ENCODE results near the gene SARS2. TPM values are rescaled to one million over a fixed set of nuclear protein-coding genes. Genes with fewer than 3 reads are reported as not detected.

Gene SARS2
- total and polyA plus RNA-seq, 9 donors = 5.0 to 20.6 (median 18.0) TPM

GRCh38 chr19:38912600-38913514 is 17.7 kb downstream of the SARS2 start:
- Histone ChIP-seq H3K9me3 (no peaks in the 10 kb centered on the region), H3K27me3 (no peaks in the 10 kb centered on the region), H3K4me3 (no peak overlapping the region), H3K27ac (no peak overlapping the region), H3K36me3 (no peaks in the 10 kb centered on the region), H3K4me1 (ENCODE audit: insufficient read depth) (no peaks in the 10 kb centered on the region)
- TF ChIP-seq CTCF (IDR thresholded peaks at IDR 0.05) = no peak
- TF ChIP-seq POLR2A (IDR thresholded peaks at IDR 0.05) = no peak
- TF ChIP-seq EP300 (IDR thresholded peaks at IDR 0.05) = no peak
- intact Hi-C loops (cut with DNase I) = loop anchor here in 2 of 4 donors (10.0 kb wide), 3 partner anchors 368 to 508 kb away; partner anchors contain the start of gene FAM98C (in 1 of the 2)
- DNase-seq = no peak
- whole genome bisulfite sequencing, 3 donors = 64 to 66% (median 66%) methylated on average over 12 of the region's 12 CpGs

GRCh38 chr19:38911388-38912001 is 19.1 kb downstream of the SARS2 start:
- 39 to 62% (median 44%) methylated on average over 9 to 16 of the region's 16 CpGs for WGBS, 3 donors
- no peaks in the 10 kb centered on the region for H3K9me3 ChIP-seq
- TF ChIP-seq POLR2A (IDR thresholded peaks at IDR 0.05) (no peak), EP300 (IDR thresholded peaks at IDR 0.05) (no peak), CTCF (IDR thresholded peaks at IDR 0.05) (no peak)
- DNase-seq = no peak
- H3K27me3 ChIP-seq = no peaks in the 10 kb centered on the region
- H3K27ac ChIP-seq = no peak overlapping the region
- no peaks in the 10 kb centered on the region for H3K36me3 ChIP-seq
- H3K4me3 ChIP-seq = no peak overlapping the region
- intact Hi-C loops (cut with DNase I) = loop anchor here in 2 of 4 donors (10.0 kb wide), 3 partner anchors 367 to 507 kb away; partner anchors contain the start of gene FAM98C (in 1 of the 2)
- no peaks in the 10 kb centered on the region for H3K4me1 ChIP-seq (ENCODE audit: insufficient read depth)

- Histone ChIP-seq H3K9me3 (no peaks in the 10 kb centered on the region), H3K27me3 (no peaks in the 10 kb centered on the region), H3K36me3 (no peaks in the 10 kb centered on the region), H3K27ac (no peak overlapping the region), H3K4me3 (no peak overlapping the region), H3K4me1 (ENCODE audit: insufficient read depth) (no peaks in the 10 kb centered on the region)
- DNase-seq = no peak
- WGBS, 3 donors = 93 to 94% (median 94%) methylated on average over 12 of the region's 12 CpGs
- intact Hi-C loops (cut with DNase I) = loop anchor here in 2 of 4 donors (10.0 kb wide), 3 partner anchors 366 to 506 kb away; partner anchors contain the start of gene FAM98C (in 1 of the 2)
- no peak for TF ChIP-seq POLR2A (IDR thresholded peaks at IDR 0.05)
- no peak for TF ChIP-seq CTCF (IDR thresholded peaks at IDR 0.05)
These were observed 20.1 kb downstream of the SARS2 start for GRCh38 chr19:38910488-38910887.

- no peak overlapping the region for H3K4me3 ChIP-seq
- TF ChIP-seq CTCF (IDR thresholded peaks at IDR 0.05) = no peak
- no peak for TF ChIP-seq EP300 (IDR thresholded peaks at IDR 0.05)
- TF ChIP-seq POLR2A (IDR thresholded peaks at IDR 0.05) = no peak
- no peaks in the 10 kb centered on the region for H3K36me3 ChIP-seq
- WGBS, 3 donors = 74 to 76% (median 75%) methylated on average over 10 of the region's 10 CpGs
- H3K4me1 ChIP-seq (ENCODE audit: insufficient read depth) = no peaks in the 10 kb centered on the region
- intact Hi-C loops (cut with DNase I) = no loop called here
- no peaks in the 10 kb centered on the region for H3K27me3 ChIP-seq
- no peak overlapping the region for H3K27ac ChIP-seq
- H3K9me3 ChIP-seq = no peaks in the 10 kb centered on the region
- no peak for DNase-seq
These were observed 21.7 kb downstream of the SARS2 start for GRCh38 chr19:38908911-38909310.

Measured in ovary (tissue), 9 donors.